Adrenal gland (tissue), 5 donors: ENCODE results near the gene FAM131C.

ENCODE experiments used
- POLR2A ChIP-seq, 2 donors: fragments of 450-650 bp; IDR thresholded peaks; one replicate each; pipeline ENCODE4 v1.6.1; 2017; ENCODE audit warnings: antibody characterized with exemption in 2 of 2, mild to moderate bottlenecking in 2 of 2, moderate library complexity in 1 of 2
- TF ChIP-seq, protein P1 (sequence below), 6 experiments: fragments of 450-650 bp in 4 of 6; fragments of 200-600 bp in 2 of 6; sonication (generic) in 1 of 6; IDR thresholded peaks; 1 replicate in 5 of 6; 2 replicates in 1 of 6; pipeline versions ENCODE4 v1.5.1 to v1.8.0; 2016 to 2021; ENCODE audit warnings: antibody characterized with exemption in 6 of 6, mild to moderate bottlenecking in 2 of 6, moderate library complexity in 1 of 6
- donor health status: DM: no; HTN: no; CAD: no.

- TF ChIP-seq, protein P1, sequence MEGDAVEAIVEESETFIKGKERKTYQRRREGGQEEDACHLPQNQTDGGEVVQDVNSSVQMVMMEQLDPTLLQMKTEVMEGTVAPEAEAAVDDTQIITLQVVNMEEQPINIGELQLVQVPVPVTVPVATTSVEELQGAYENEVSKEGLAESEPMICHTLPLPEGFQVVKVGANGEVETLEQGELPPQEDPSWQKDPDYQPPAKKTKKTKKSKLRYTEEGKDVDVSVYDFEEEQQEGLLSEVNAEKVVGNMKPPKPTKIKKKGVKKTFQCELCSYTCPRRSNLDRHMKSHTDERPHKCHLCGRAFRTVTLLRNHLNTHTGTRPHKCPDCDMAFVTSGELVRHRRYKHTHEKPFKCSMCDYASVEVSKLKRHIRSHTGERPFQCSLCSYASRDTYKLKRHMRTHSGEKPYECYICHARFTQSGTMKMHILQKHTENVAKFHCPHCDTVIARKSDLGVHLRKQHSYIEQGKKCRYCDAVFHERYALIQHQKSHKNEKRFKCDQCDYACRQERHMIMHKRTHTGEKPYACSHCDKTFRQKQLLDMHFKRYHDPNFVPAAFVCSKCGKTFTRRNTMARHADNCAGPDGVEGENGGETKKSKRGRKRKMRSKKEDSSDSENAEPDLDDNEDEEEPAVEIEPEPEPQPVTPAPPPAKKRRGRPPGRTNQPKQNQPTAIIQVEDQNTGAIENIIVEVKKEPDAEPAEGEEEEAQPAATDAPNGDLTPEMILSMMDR (IDR thresholded peaks at IDR 0.05) = no peak
- no peak for TF ChIP-seq POLR2A (IDR thresholded peaks at IDR 0.05)
Observed at GRCh38 chr1:16116625-16117024, 43.2 kb upstream of the FAM131C start.
